HCT116 (cell line): ENCODE data around the gene STARD3NL. TPM values are rescaled to one million over a fixed set of nuclear protein-coding genes. Genes with fewer than 3 reads are reported as not detected.

Experiments
- ATAC-seq: fragments of 200-7000 bp; cut with Tn5 transposase; 2 replicates; pipeline ENCODE4 v1.9.1; 2020; ENCODE audit warnings: mild to moderate bottlenecking, moderate library complexity
- BruUV-seq: library from RNA; stranded (reverse); fragments of 400-500 nt; replicated peaks from 2 replicates; lab custom pipeline; 2021; lab: Mats Ljungman, UMichigan
- CTCF ChIA-PET: fragments of 300-600 bp; sonication (Branson Sonifier 250); formaldehyde crosslinking; loops from one replicate; lab custom pipeline; 2021; ENCODE audit warnings: antibody characterized with exemption; lab: Charles Lee
- POLR2A ChIA-PET: fragments of 300-600, 350-600 bp; sonication (Branson Sonifier 250); formaldehyde crosslinking; loops from one replicate; lab custom pipeline; 2021; ENCODE audit warnings: antibody characterized with exemption; lab: Charles Lee
- RAD21 ChIA-PET, 2 experiments: fragments of 300-600 bp; sonication (Branson Sonifier 250); formaldehyde crosslinking; loops; one replicate each; lab custom pipeline; 2023; ENCODE audit warnings: low total read pairs in 2 of 2; ENCODE audit not compliant: uncharacterized antibody in 2 of 2, unreplicated experiment in 2 of 2, low non-redundant PET in 1 of 2; lab: Charles Lee
- DNase-seq: peaks from one replicate; pipeline ENCODE4 v3.0.0-alpha.2; 2010; ENCODE audit warnings: low read depth, low spot score
- H2AFZ ChIP-seq: fragments of 200-600 bp; shearing (Covaris generic), sonication (generic); 2 replicates; pipeline ENCODE4 v1.6.1; 2017; ENCODE audit warnings: low read depth, mixed run types, mixed read lengths, antibody characterized with exemption, low read length; ENCODE audit not compliant: poor library complexity, severe bottlenecking
- H3K27ac ChIP-seq: 2 replicates; pipeline ENCODE4 v1.5.1; 2012; ENCODE audit warnings: low read depth, low read length
- H3K27me3 ChIP-seq: fragments of 200-600 bp; sonication (generic); 2 replicates; pipeline ENCODE4 v1.6.1; 2016; ENCODE audit warnings: mixed run types, low read length, mixed read lengths; ENCODE audit not compliant: insufficient read depth
- H3K36me3 ChIP-seq, 2 experiments: fragments of 200-500 bp in 1 of 2; fragments of 200-600 bp in 1 of 2; sonication (Bioruptor generic) in 1 of 2; sonication (generic) in 1 of 2; 2 replicates each; pipeline versions ENCODE4 v1.5.1 to v1.6.1; 2014 to 2016; ENCODE audit warnings: low read length in 2 of 2, inconsistent platforms in 1 of 2, mixed read lengths in 1 of 2, mixed run types in 1 of 2; ENCODE audit not compliant: insufficient read depth in 2 of 2, control insufficient read depth in 1 of 2
- H3K4me1 ChIP-seq, 2 experiments: fragments of 200-600 bp in 1 of 2; sonication (generic) in 1 of 2; 2 replicates each; pipeline versions ENCODE4 v1.5.1 to v1.6.1; 2012 to 2017; ENCODE audit warnings: low read length in 2 of 2, inconsistent platforms in 1 of 2, mild to moderate bottlenecking in 1 of 2, mixed read lengths in 1 of 2, mixed run types in 1 of 2, moderate library complexity in 1 of 2; ENCODE audit not compliant: insufficient read depth in 2 of 2, control insufficient read depth in 1 of 2
- H3K4me2 ChIP-seq: fragments of 200-600 bp; sonication (generic); 2 replicates; pipeline ENCODE4 v1.6.1; 2017; ENCODE audit warnings: mixed run types, low read length, mixed read lengths
- H3K4me3 ChIP-seq, 2 experiments: fragments of 200-600 bp in 1 of 2; sonication (generic) in 1 of 2; replicated peaks in 1 of 2; 2 replicates each; pipeline ENCODE4 v1.5.1; 2011 to 2016; ENCODE audit warnings: low read length in 2 of 2, control low read depth in 1 of 2, low read depth in 1 of 2, mild to moderate bottlenecking in 1 of 2, mixed read lengths in 1 of 2, mixed run types in 1 of 2
- H3K79me2 ChIP-seq: fragments of 200-600 bp; sonication (generic); 2 replicates; pipeline ENCODE4 v1.6.1; 2017; ENCODE audit warnings: mild to moderate bottlenecking, mixed run types, low read length, moderate library complexity, mixed read lengths; ENCODE audit not compliant: insufficient read depth
- H3K9ac ChIP-seq: fragments of 200-600 bp; sonication (generic); 2 replicates; pipeline ENCODE4 v1.6.1; 2016; ENCODE audit warnings: low read length, mixed read lengths
- H3K9me2 ChIP-seq: fragments of 200-600 bp; sonication (generic), shearing (Covaris generic); 2 replicates; pipeline ENCODE4 v1.6.1; 2017; ENCODE audit warnings: mixed run types, mild to moderate bottlenecking, moderate library complexity; ENCODE audit not compliant: insufficient read depth
- H3K9me3 ChIP-seq, 2 experiments: fragments of 200-500 bp in 1 of 2; fragments of 200-600 bp in 1 of 2; sonication (Bioruptor generic) in 1 of 2; sonication (generic) in 1 of 2; 2 replicates each; pipeline ENCODE4 v1.6.1; 2014 to 2017; ENCODE audit warnings: low read length in 2 of 2, mixed read lengths in 2 of 2, inconsistent platforms in 1 of 2, low read depth in 1 of 2, mild to moderate bottlenecking in 1 of 2, mixed run types in 1 of 2, moderate library complexity in 1 of 2; ENCODE audit not compliant: control insufficient read depth in 1 of 2, insufficient read depth in 1 of 2
- H4K20me1 ChIP-seq: fragments of 200-600 bp; sonication (generic), shearing (Covaris generic); 2 replicates; pipeline ENCODE4 v1.6.1; 2017; ENCODE audit warnings: mixed run types, mild to moderate bottlenecking, moderate library complexity; ENCODE audit not compliant: insufficient read depth
- CBX3 ChIP-seq: IDR thresholded peaks from 2 replicates; pipeline ENCODE4 v1.6.1; 2012; ENCODE audit warnings: low read depth
- CEBPB ChIP-seq: IDR thresholded peaks from 2 replicates; pipeline ENCODE4 v1.6.1; 2012; ENCODE audit warnings: low read depth
- EGR1 ChIP-seq: IDR thresholded peaks from 2 replicates; pipeline ENCODE4 v1.6.1; 2012; ENCODE audit warnings: low read depth
- ELF1 ChIP-seq: IDR thresholded peaks from 2 replicates; pipeline ENCODE4 v1.6.1; 2012; ENCODE audit warnings: low read depth, borderline replicate concordance
- EZH2 ChIP-seq: fragments of 200-600 bp; sonication (generic); IDR thresholded peaks from 2 replicates; pipeline ENCODE4 v1.6.1; 2017; ENCODE audit warnings: antibody characterized with exemption, mixed run types
- EZH2phosphoT487 ChIP-seq: fragments of 200-600 bp; IDR thresholded peaks from 2 replicates; pipeline ENCODE4 v1.6.1; 2018; ENCODE audit warnings: antibody characterized with exemption, borderline replicate concordance
- FOSL1 ChIP-seq: IDR thresholded peaks from 2 replicates; pipeline ENCODE4 v1.6.1; 2012; ENCODE audit warnings: low read depth
- JUND ChIP-seq: IDR thresholded peaks from 2 replicates; pipeline ENCODE4 v1.6.1; 2012
- POLR2AphosphoS5 ChIP-seq: IDR thresholded peaks from 2 replicates; pipeline ENCODE4 v1.6.1; 2011; ENCODE audit warnings: mild to moderate bottlenecking, low read depth, low read length, moderate library complexity
- RAD21 ChIP-seq: IDR thresholded peaks from 2 replicates; pipeline ENCODE4 v1.6.1; 2012; ENCODE audit warnings: low read depth, mild to moderate bottlenecking
- SIN3A ChIP-seq: IDR thresholded peaks from 2 replicates; pipeline ENCODE4 v1.6.1; 2012; ENCODE audit warnings: low read depth
- SP1 ChIP-seq: IDR thresholded peaks from 2 replicates; pipeline ENCODE4 v1.6.1; 2012; ENCODE audit warnings: low read depth
- SRF ChIP-seq: IDR thresholded peaks from 2 replicates; pipeline ENCODE4 v1.6.1; 2012; ENCODE audit warnings: low read depth
- TCF7L2 ChIP-seq: IDR thresholded peaks from 2 replicates; pipeline ENCODE4 v1.7.0; 2011; ENCODE audit warnings: borderline replicate concordance, inconsistent platforms; ENCODE audit not compliant: insufficient read depth, insufficient read length; ENCODE audit errors: extremely low read depth
- ZFX ChIP-seq: fragments of 450-650 bp; IDR thresholded peaks from 2 replicates; pipeline ENCODE4 v1.6.1; 2017
- ZNF274 ChIP-seq: fragments of 200-500 bp; sonication (Bioruptor generic); IDR thresholded peaks from 2 replicates; pipeline ENCODE4 v1.6.1; 2014; ENCODE audit warnings: mild to moderate bottlenecking, low read depth, low read length, inconsistent platforms
- intact Hi-C: fragments of 100-400 bp; cut with micrococcal nuclease; formaldehyde crosslinking; loops from 2 replicates; pipeline ENCODE4 v1.10.0; 2022
- total RNA-seq: library from RNA; stranded (reverse); gene quantifications from one replicate; pipeline ENCODE4 v1.2.1, GENCODE V29; 2021; ENCODE audit not compliant: unreplicated experiment
- TF ChIP-seq, protein P1 (sequence below): IDR thresholded peaks from 2 replicates; pipeline ENCODE4 v1.6.1; 2012
- TF ChIP-seq, protein P2 (sequence below), 3 experiments: fragments of 200-600 bp in 1 of 3; sonication (generic) in 1 of 3; IDR thresholded peaks in 2 of 3; conservative IDR thresholded peaks in 1 of 3; 2 replicates each; pipeline ENCODE4 v1.5.1; 2012 to 2017; ENCODE audit warnings: low read depth in 2 of 3, low read length in 2 of 3, antibody characterized with exemption in 1 of 3, borderline replicate concordance in 1 of 3, control low read depth in 1 of 3, mild to moderate bottlenecking in 1 of 3, mixed read lengths in 1 of 3, mixed run types in 1 of 3, moderate library complexity in 1 of 3; ENCODE audit not compliant: insufficient read depth in 1 of 3
- TF ChIP-seq, protein P3 (sequence below): IDR thresholded peaks from 2 replicates; pipeline ENCODE4 v1.6.1; 2012; ENCODE audit warnings: low read depth
- TF ChIP-seq, protein P4 (sequence below): IDR thresholded peaks from 2 replicates; pipeline ENCODE4 v1.6.1; 2012

Gene STARD3NL
- total RNA-seq, 1 experiment from 2014 or later = 32.0 TPM

DNA sequence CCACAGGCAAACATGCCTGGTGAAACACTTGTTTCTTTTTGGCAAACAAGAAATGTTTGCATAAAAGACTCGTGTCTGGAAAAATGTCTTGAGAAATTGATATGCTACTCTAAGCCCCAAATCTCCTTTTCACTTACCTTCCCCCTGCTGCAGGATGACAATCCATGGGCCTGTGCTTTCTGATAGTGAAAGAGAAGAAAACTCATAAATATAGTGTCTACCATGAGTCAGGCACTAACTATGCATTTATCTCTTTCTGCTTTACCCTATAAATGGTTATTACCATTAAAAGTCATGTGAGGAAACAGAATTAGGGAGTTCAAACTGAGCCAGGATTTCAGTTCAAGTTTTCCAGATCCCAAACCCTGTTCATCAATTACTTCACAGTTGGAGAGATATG lies 102.0 kb downstream of the STARD3NL start:
- peaks cover 38% of the 10 kb centered on the region for H3K27me3 ChIP-seq
- no peaks in the 10 kb centered on the region for H3K9me3 ChIP-seq
- no peak for ATAC-seq
- H3K9ac ChIP-seq = no peak overlapping the region
- H3K4me3 ChIP-seq = no peak overlapping the region
- H3K4me1 ChIP-seq = no peaks in the 10 kb centered on the region
- no peak for DNase-seq
- CTCF ChIA-PET = no interaction called here
- H2AFZ ChIP-seq = no peak overlapping the region
- intact Hi-C loops = no loop called here
- no peaks in the 10 kb centered on the region for H3K36me3 ChIP-seq
- no TSS peak for BruUV-seq
- POLR2A ChIA-PET = no interaction called here
- H3K9me2 ChIP-seq = no peaks in the 10 kb centered on the region
- H4K20me1 ChIP-seq = no peaks in the 10 kb centered on the region
- H3K27ac ChIP-seq = no peak overlapping the region
- H3K4me2 ChIP-seq = no peak overlapping the region
- H3K79me2 ChIP-seq = no peaks in the 10 kb centered on the region
- RAD21 ChIA-PET = no interaction called here
- TF ChIP-seq ZNF274 (no peak), CEBPB (no peak), CBX3 (no peak), SIN3A (no peak), ELF1 (no peak), RAD21 (no peak), ZFX (no peak), SP1 (no peak), TCF7L2 (no peak), FOSL1 (no peak), POLR2AphosphoS5 (no peak), JUND (no peak), SRF (no peak), EZH2 (no peak), EGR1 (no peak), EZH2phosphoT487 (no peak)
- TF ChIP-seq, protein P1, sequence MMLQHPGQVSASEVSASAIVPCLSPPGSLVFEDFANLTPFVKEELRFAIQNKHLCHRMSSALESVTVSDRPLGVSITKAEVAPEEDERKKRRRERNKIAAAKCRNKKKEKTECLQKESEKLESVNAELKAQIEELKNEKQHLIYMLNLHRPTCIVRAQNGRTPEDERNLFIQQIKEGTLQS = no peak
- TF ChIP-seq, protein P2, sequence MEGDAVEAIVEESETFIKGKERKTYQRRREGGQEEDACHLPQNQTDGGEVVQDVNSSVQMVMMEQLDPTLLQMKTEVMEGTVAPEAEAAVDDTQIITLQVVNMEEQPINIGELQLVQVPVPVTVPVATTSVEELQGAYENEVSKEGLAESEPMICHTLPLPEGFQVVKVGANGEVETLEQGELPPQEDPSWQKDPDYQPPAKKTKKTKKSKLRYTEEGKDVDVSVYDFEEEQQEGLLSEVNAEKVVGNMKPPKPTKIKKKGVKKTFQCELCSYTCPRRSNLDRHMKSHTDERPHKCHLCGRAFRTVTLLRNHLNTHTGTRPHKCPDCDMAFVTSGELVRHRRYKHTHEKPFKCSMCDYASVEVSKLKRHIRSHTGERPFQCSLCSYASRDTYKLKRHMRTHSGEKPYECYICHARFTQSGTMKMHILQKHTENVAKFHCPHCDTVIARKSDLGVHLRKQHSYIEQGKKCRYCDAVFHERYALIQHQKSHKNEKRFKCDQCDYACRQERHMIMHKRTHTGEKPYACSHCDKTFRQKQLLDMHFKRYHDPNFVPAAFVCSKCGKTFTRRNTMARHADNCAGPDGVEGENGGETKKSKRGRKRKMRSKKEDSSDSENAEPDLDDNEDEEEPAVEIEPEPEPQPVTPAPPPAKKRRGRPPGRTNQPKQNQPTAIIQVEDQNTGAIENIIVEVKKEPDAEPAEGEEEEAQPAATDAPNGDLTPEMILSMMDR (IDR thresholded peaks at IDR 0.05 in 2 of 3, conservative IDR thresholded peaks at IDR 0.05 in 1 of 3; ENCODE audit: borderline replicate concordance in 1 of 3, insufficient read depth in 1 of 3, low read depth in 2 of 3, low read length in 2 of 3) = no peak
- TF ChIP-seq, protein P3, sequence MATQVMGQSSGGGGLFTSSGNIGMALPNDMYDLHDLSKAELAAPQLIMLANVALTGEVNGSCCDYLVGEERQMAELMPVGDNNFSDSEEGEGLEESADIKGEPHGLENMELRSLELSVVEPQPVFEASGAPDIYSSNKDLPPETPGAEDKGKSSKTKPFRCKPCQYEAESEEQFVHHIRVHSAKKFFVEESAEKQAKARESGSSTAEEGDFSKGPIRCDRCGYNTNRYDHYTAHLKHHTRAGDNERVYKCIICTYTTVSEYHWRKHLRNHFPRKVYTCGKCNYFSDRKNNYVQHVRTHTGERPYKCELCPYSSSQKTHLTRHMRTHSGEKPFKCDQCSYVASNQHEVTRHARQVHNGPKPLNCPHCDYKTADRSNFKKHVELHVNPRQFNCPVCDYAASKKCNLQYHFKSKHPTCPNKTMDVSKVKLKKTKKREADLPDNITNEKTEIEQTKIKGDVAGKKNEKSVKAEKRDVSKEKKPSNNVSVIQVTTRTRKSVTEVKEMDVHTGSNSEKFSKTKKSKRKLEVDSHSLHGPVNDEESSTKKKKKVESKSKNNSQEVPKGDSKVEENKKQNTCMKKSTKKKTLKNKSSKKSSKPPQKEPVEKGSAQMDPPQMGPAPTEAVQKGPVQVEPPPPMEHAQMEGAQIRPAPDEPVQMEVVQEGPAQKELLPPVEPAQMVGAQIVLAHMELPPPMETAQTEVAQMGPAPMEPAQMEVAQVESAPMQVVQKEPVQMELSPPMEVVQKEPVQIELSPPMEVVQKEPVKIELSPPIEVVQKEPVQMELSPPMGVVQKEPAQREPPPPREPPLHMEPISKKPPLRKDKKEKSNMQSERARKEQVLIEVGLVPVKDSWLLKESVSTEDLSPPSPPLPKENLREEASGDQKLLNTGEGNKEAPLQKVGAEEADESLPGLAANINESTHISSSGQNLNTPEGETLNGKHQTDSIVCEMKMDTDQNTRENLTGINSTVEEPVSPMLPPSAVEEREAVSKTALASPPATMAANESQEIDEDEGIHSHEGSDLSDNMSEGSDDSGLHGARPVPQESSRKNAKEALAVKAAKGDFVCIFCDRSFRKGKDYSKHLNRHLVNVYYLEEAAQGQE = no peak
- TF ChIP-seq, protein P4, sequence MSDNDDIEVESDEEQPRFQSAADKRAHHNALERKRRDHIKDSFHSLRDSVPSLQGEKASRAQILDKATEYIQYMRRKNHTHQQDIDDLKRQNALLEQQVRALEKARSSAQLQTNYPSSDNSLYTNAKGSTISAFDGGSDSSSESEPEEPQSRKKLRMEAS = no peak
